Smooth muscle cell of trachea (primary cell): ENCODE data around the gene ATE1. TPM values are rescaled to one million over a fixed set of nuclear protein-coding genes. Genes with fewer than 3 reads are reported as not detected.

ENCODE experiments used
- total RNA-seq: library from RNA; depleted of rRNA; stranded (reverse); fragments of >200 nt; gene quantifications from 2 replicates; pipeline ENCODE4 v1.2.1, GENCODE V29; 2014

The ATE1 gene
- total RNA-seq = 22.8 and 26.2 TPM in 2 replicates

DNA sequence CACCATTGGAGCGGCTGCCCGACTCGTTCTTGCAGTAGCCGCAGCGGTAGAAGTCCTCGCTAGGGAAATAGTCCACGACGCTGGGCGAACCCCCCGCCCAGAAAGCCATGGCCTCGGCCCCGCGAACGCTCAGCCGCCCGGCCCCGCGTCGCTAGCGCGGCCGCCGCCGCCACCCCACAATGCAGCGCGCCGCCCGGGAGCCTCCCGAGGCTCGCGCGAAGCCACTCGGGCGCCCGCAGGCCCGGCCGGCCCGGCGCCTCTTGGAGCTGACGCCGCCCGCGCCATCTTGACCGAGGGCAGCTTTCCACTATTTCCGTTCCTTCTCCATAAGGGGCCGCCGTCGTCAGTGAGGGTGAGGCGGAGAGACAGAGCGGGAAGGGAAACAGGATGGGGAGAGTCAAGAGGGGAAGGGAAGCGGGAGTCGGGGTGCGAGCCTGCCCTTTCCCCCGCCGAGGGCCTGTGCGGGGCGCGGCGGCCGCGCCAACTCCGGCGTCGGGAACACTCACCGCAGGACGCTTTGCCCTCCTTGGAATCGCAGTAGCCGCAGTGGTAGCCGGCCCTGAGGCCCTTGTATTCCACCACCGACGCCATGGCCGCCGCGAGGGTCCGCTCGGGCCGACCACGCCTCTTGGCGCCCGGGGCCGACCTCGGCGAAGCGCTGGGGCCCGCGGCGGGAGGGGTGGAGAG lies at the start of gene ATE1:
ATE1 (minus strand) TSS at position 191 of the 687 bp plus-strand sequence; CDS start at position 109, 82 bp downstream.

DNA sequence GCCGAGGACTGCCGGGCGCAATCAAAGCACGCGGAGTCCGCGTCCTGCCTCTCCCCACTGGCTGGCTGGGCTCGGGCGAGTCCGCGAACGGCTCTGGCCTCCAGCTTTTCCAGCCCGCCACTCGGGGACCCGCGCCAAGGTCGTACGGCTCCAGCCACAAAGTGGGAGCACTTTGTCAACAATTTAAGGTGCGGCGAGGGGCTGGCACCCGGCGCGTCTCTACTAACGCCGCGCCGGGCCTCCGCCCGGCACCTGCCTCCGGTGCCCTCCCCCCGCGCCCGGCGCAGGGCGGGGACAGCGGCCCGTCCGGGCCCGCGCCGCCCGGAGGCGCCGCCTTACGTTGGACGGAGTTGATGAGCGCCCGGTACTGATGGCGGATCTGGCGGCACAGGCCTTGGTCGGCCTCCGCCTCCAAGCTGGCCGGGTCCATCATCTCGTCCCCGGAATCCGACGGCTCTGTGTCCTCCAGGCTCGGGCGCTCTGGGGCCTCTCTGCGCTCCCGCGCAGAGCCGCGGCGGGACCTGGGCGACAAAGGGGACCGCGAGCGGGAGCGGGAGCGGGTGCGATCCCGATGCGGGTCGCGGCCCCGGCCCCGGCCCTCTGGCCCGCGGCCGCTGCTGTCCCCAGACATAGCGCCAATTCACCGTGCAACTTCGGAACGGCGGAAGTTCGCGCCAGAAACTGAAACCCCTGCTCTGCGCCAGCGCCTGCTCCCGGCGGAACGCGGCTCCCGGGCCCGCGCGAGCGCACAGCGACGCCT lies 46.9 kb upstream of the ATE1 start, which contains the start of gene NSMCE4A:
NSMCE4A (minus strand) TSS at position 683 of the 760 bp plus-strand sequence; CDS start at position 631, 52 bp downstream.

Other genes with a start within 250 kb of the ATE1 start
- 18.0 and 38.4 TPM in 2 replicates for gene NSMCE4A, start 47.2 kb upstream of the ATE1 start, total RNA-seq
- gene TACC2, start 61.1 kb upstream of the ATE1 start, total RNA-seq = 2.6 and 8.1 TPM in 2 replicates